BJ (cell line): ENCODE measurements around the gene STK32B. TPM values are rescaled to one million over a fixed set of nuclear protein-coding genes. Genes with fewer than 3 reads are reported as not detected.

Experiments
- CTCF ChIA-PET: fragments of 350-600 bp; formaldehyde crosslinking; extraction: SDS; loops from one replicate; lab custom pipeline; 2021; ENCODE audit warnings: antibody characterized with exemption, inconsistent platforms; lab: Yijun Ruan, JAX
- POLR2A ChIA-PET: fragments of 300-600 bp; sonication (Branson Sonifier 250); formaldehyde crosslinking; extraction: SDS; loops from one replicate; lab custom pipeline; 2021; ENCODE audit warnings: antibody characterized with exemption; lab: Charles Lee
- DNase-seq: peaks from one replicate; pipeline ENCODE4 v3.0.0-alpha.2; 2011; ENCODE audit warnings: low read depth
- H3K27me3 ChIP-seq: 2 replicates; pipeline ENCODE4 v1.6.0; 2011; ENCODE audit warnings: low read length; ENCODE audit not compliant: control insufficient read depth, insufficient read depth
- H3K36me3 ChIP-seq: 2 replicates; pipeline ENCODE4 v1.5.1; 2011; ENCODE audit warnings: low read length; ENCODE audit not compliant: control insufficient read depth, insufficient read depth
- H3K4me3 ChIP-seq: 2 replicates; pipeline ENCODE4 v1.5.1; 2011; ENCODE audit warnings: low read depth, mild to moderate bottlenecking, control low read depth, low read length
- polyA plus RNA-seq: library from polyadenylated mRNA; depleted of rRNA; stranded (reverse); fragments of >200 nt; gene quantifications from 2 replicates; pipeline ENCODE4 v1.2.3, GENCODE V29; 2011
- TF ChIP-seq, protein P1 (sequence below): IDR thresholded peaks from 2 replicates; pipeline ENCODE4 v1.5.1; 2011; ENCODE audit warnings: low read depth, mild to moderate bottlenecking, control low read depth, inconsistent platforms, low read length, moderate library complexity; ENCODE audit not compliant: insufficient read depth

STK32B gene
- polyA plus RNA-seq, 1 experiment = 11.2 TPM

DNA sequence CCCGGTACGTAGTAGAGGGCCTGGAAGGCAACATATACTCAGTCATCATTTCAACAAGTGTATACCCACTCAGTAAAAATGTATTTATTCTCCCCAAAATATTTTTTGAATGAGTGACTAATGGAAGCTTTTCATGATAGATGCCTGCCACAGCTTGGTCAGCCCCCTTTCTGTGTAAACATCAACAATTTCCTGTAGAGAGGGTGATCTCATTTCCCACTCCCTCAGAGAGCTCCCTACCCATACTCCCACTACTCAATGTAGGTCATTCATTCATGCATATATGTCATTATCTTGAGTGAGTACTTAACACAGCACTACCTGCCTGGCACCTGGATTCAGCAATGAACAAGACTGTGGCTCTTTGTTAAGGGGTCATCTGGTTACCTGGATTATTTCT lies 81.9 kb downstream of the STK32B start:
- H3K4me3 ChIP-seq = no peak overlapping the region
- POLR2A ChIA-PET = no interaction called here

DNA sequence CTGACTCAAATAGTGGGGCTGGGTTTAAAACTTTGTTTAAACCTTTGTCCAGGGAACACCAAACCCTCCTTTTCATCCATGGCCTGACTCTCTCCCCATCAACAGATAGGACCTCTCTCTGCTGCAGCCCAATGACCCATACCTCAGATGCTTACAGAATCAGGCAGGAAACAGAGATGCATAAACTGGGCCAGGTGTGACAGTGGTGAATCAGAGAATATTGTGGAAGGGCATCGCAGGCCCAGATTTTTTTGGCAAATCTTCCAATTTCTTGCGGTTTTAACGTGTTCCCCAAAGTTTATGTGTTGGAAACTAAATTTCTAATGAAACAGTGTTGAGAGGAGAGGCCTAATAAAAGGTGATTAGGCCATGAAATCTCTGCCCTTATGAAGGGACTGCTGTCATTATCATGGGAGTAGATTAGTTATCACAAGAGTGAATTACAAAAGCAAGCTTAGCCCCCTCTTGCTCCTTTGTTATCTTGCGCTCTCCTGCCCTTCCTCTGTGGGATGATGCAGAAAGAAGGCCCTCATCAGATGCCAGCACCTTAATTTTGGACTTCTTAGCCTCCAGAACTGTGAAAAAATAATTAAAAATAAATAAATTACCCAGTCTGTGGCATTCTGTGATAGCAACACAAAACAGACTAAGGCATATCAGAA lies 82.8 kb downstream of the STK32B start:
- H3K4me3 ChIP-seq = no peak overlapping the region
- CTCF ChIA-PET = no interaction called here

More for the DNA sequence above, 81.9 kb downstream of the STK32B start:
- Histone ChIP-seq H3K27me3 (no peaks in the 10 kb centered on the region), H3K36me3 (no peaks in the 10 kb centered on the region)
- no peak for DNase-seq
- CTCF ChIA-PET = no interaction called here
- TF ChIP-seq, protein P1, sequence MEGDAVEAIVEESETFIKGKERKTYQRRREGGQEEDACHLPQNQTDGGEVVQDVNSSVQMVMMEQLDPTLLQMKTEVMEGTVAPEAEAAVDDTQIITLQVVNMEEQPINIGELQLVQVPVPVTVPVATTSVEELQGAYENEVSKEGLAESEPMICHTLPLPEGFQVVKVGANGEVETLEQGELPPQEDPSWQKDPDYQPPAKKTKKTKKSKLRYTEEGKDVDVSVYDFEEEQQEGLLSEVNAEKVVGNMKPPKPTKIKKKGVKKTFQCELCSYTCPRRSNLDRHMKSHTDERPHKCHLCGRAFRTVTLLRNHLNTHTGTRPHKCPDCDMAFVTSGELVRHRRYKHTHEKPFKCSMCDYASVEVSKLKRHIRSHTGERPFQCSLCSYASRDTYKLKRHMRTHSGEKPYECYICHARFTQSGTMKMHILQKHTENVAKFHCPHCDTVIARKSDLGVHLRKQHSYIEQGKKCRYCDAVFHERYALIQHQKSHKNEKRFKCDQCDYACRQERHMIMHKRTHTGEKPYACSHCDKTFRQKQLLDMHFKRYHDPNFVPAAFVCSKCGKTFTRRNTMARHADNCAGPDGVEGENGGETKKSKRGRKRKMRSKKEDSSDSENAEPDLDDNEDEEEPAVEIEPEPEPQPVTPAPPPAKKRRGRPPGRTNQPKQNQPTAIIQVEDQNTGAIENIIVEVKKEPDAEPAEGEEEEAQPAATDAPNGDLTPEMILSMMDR = no peak

DNA sequence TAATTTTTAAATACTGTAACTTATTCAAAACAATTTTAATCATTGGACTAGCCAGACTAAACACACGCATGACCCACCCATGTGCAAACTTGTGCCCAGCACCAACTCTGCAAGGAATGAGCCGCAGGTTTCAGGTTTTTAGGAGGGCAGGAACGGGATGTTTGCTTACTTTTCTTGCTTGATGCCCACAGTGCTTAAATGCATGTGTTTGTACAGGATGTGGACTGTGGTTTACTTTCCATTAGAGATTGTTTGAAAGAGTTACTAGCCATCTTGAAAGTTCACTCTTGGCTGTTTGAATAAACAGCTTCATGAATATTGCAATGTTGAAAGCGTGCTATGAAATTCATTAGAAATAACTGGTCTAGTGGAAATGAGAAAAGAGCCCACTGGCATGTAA lies 83.3 kb downstream of the STK32B start:
- DNase-seq = no peak
- Histone ChIP-seq H3K36me3 (no peaks in the 10 kb centered on the region), H3K27me3 (no peaks in the 10 kb centered on the region), H3K4me3 (no peak overlapping the region)
- ChIA-PET POLR2A (no interaction called here), CTCF (no interaction called here)
- TF ChIP-seq, protein P1 = no peak

More for the DNA sequence above, 82.8 kb downstream of the STK32B start:
- TF ChIP-seq, protein P1 = no peak
- H3K36me3 ChIP-seq = no peaks in the 10 kb centered on the region
- POLR2A ChIA-PET = no interaction called here
- no peak for DNase-seq
- H3K27me3 ChIP-seq = no peaks in the 10 kb centered on the region

DNA sequence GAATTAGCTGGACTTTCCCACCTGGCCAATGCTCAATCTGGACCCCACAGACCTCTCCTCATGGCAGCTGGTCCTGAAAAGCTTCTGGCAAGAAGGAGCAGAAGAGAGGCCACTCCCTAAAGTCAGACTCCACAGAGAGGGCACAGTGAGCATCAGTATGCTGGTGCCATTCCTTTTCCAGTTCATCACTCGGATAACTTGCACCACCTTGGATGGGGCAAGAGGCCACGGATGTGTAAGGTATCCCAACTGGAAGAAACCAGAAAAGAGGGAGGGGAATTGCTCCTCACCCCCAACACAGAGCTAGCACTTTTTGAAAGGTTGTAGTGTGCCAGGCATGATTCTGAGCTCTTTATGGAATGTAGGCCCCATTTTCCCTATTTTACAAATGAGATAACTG lies 85.9 kb downstream of the STK32B start:
- Histone ChIP-seq H3K4me3 (no peak overlapping the region), H3K27me3 (no peaks in the 10 kb centered on the region), H3K36me3 (no peaks in the 10 kb centered on the region)
- TF ChIP-seq, protein P1 = no peak
- POLR2A ChIA-PET = no interaction called here
- no peak for DNase-seq
- CTCF ChIA-PET = interaction anchor here (1.3 to 1.5 kb wide), 2 partner anchors 9 to 21 kb away, joined by 3 to 5 read pairs; no protein-coding TSS in a partner anchor

DNA sequence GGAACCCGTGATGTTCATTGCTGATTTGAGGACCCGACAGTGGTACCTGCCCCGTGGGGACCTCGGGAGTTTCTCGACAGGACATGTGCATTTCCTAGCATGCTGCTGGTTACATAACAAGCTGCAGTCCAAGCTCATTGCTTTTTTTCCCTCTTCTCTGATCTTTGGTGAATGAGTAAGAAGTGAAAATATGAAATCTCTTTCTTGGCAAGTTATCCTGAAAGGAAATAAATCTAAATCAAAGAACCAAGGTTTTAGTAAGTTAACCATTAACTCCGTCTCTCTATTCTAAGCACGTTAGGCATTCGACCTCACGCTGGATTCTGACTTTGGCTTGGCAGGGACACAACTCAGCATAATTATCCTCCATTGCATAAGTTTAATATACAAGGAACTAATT lies 86.6 kb downstream of the STK32B start:
- DNase-seq = no peak
- TF ChIP-seq, protein P1 = no peak
- no peaks in the 10 kb centered on the region for H3K27me3 ChIP-seq
- CTCF ChIA-PET = interaction anchor here (1.2 to 1.5 kb wide), 3 partner anchors 8 to 87 kb away, joined by 3 to 5 read pairs (median 3); partner anchors contain the start of gene STK32B
- POLR2A ChIA-PET = no interaction called here
- H3K36me3 ChIP-seq = no peaks in the 10 kb centered on the region
- H3K4me3 ChIP-seq = no peak overlapping the region
